K562 (cell line): ENCODE measurements around the gene BMP8B. TPM values are rescaled to one million over a fixed set of nuclear protein-coding genes. Genes with fewer than 3 reads are reported as not detected.

Experiments
- ATAC-seq: fragments of 200-7000 bp; cut with Tn5 transposase; 3 replicates; pipeline ENCODE4 v1.9.1; 2020; ENCODE audit warnings: moderate library complexity
- BruUV-seq: library from RNA; stranded (reverse); fragments of 400-500 nt; replicated peaks from 2 replicates; lab custom pipeline; 2021; lab: Mats Ljungman, UMichigan
- CTCF ChIA-PET: fragments of 300-600 bp; formaldehyde crosslinking; extraction: SDS; loops from one replicate; lab custom pipeline; 2021; ENCODE audit warnings: low intra/inter-chr PET ratio; lab: Yijun Ruan, JAX
- POLR2A ChIA-PET: fragments of 300-600, 350-650 bp; sonication (Branson Sonifier 250); formaldehyde crosslinking; extraction: SDS; loops from one replicate; lab custom pipeline; 2021; ENCODE audit warnings: antibody characterized with exemption, inconsistent platforms; lab: Yijun Ruan, JAX
- DNase-seq, 4 experiments: peaks; one replicate each; pipeline versions ENCODE4 v3.0.0 to v3.0.0-alpha.2; 2011 to 2018; ENCODE audit warnings: low spot score in 3 of 4, mixed read lengths in 3 of 4; ENCODE audit errors: extremely low read depth in 1 of 4
- FAIRE-seq: peaks from 2 replicates; lab custom pipeline; 2011; peaks lifted over from hg19 to GRCh38; lab: Jason Lieb, UNC
- H2AFZ ChIP-seq: 2 replicates; pipeline ENCODE4 v1.6.0; 2011; ENCODE audit warnings: low read depth, low read length, control low read depth, inconsistent platforms
- H3K27ac ChIP-seq: fragments of 200-600 bp; 3 replicates; pipeline ENCODE4 v1.8.0; 2011; ENCODE audit warnings: low read depth, mild to moderate bottlenecking, control low read depth, inconsistent platforms, low read length, moderate library complexity, mixed read lengths; ENCODE audit errors: extremely low read depth
- H3K27me3 ChIP-seq, 2 experiments: fragments of 300-600 bp in 1 of 2; 2 replicates in 1 of 2; 3 replicates in 1 of 2; pipeline versions ENCODE4 v1.6.0 to v1.8.0; 2011; ENCODE audit warnings: inconsistent platforms in 2 of 2, low read length in 2 of 2, mild to moderate bottlenecking in 1 of 2, mixed read lengths in 1 of 2, moderate library complexity in 1 of 2; ENCODE audit not compliant: control insufficient read depth in 2 of 2, insufficient read depth in 2 of 2
- H3K36me3 ChIP-seq: fragments of 300-600 bp; 3 replicates; pipeline ENCODE4 v1.8.0; 2011; ENCODE audit warnings: mild to moderate bottlenecking, low read length, inconsistent platforms; ENCODE audit not compliant: control insufficient read depth, insufficient read depth
- H3K4me1 ChIP-seq, 2 experiments: fragments of 200-600 bp in 1 of 2; replicated peaks in 1 of 2; 2 replicates in 1 of 2; 3 replicates in 1 of 2; pipeline versions ENCODE4 v1.5.1 to v1.8.0; 2011; ENCODE audit warnings: inconsistent platforms in 2 of 2, low read length in 2 of 2, mild to moderate bottlenecking in 1 of 2, mixed read lengths in 1 of 2, moderate library complexity in 1 of 2; ENCODE audit not compliant: control insufficient read depth in 2 of 2, insufficient read depth in 2 of 2
- H3K4me2 ChIP-seq: 2 replicates; pipeline ENCODE4 v1.6.1; 2011; ENCODE audit warnings: low read length, control low read depth, inconsistent platforms, mixed read lengths; ENCODE audit not compliant: insufficient read depth
- H3K4me3 ChIP-seq: fragments of 200-600 bp; sonication (generic), shearing (Covaris generic); 2 replicates; pipeline ENCODE4 v1.5.1; 2016; ENCODE audit warnings: control low read depth, inconsistent platforms
- H3K79me2 ChIP-seq: fragments of 200-600 bp; 3 replicates; pipeline ENCODE4 v1.8.0; 2011; ENCODE audit warnings: low read length, inconsistent platforms; ENCODE audit not compliant: control insufficient read depth, insufficient read depth
- H3K9ac ChIP-seq, 2 experiments: 2 replicates each; pipeline versions ENCODE4 v1.6.0 to v1.6.1; 2011; ENCODE audit warnings: low read depth in 2 of 2, low read length in 2 of 2, control low read depth in 1 of 2, inconsistent platforms in 1 of 2, mild to moderate bottlenecking in 1 of 2, mixed read lengths in 1 of 2; ENCODE audit not compliant: insufficient read depth in 1 of 2
- H3K9me1 ChIP-seq: one replicate; pipeline ENCODE4 v1.6.0; 2011; ENCODE audit warnings: inconsistent platforms, mild to moderate bottlenecking, low read length, moderate library complexity; ENCODE audit not compliant: control insufficient read depth, insufficient read depth
- H3K9me3 ChIP-seq: replicated peaks from 2 replicates; pipeline ENCODE4 v1.5.1; 2011; ENCODE audit warnings: low read depth, low read length, inconsistent platforms; ENCODE audit not compliant: control insufficient read depth, insufficient read depth
- H4K20me1 ChIP-seq: replicated peaks from 2 replicates; pipeline ENCODE4 v1.6.1; 2011; ENCODE audit warnings: low read length, inconsistent platforms, mixed read lengths; ENCODE audit not compliant: control insufficient read depth, insufficient read depth
- CBFA2T3 ChIP-seq: fragments of 450-650 bp; IDR thresholded peaks from 2 replicates; pipeline ENCODE4 v1.6.1; 2017
- CEBPG ChIP-seq, 3 experiments: fragments of 200-800 bp in 1 of 3; sonication (Bioruptor generic) in 1 of 3; sonication (generic) in 1 of 3; formaldehyde crosslinking in 1 of 3; IDR thresholded peaks in 2 of 3; conservative IDR thresholded peaks in 1 of 3; 2 replicates each; pipeline versions ENCODE4 v1.6.1 to v1.8.0; 2016 to 2022; ENCODE audit warnings: missing compliant biosample characterization in 2 of 3, missing genetic modification characterization in 2 of 3, mild to moderate bottlenecking in 1 of 3, missing genetic modification reagents in 1 of 3
- CTCFL ChIP-seq: IDR thresholded peaks from 2 replicates; pipeline ENCODE4 v1.6.1; 2011; ENCODE audit warnings: borderline replicate concordance, low read depth, mild to moderate bottlenecking, moderate library complexity, low read length; ENCODE audit not compliant: insufficient read depth, poor library complexity, severe bottlenecking
- E2F3 ChIP-seq: fragments of 250-450 bp; sonication (Bioruptor Pico); IDR thresholded peaks from 2 replicates; pipeline ENCODE4 v1.4.0; 2020; ENCODE audit warnings: mild to moderate bottlenecking
- ETV5 ChIP-seq: sonication (generic); formaldehyde crosslinking; IDR thresholded peaks from 2 replicates; pipeline ENCODE4 v1.4.0; 2020; ENCODE audit warnings: low read depth, mild to moderate bottlenecking, missing genetic modification reagents
- IRF2 ChIP-seq: sonication (generic); formaldehyde crosslinking; IDR thresholded peaks from 2 replicates; pipeline ENCODE4 v1.8.1; 2022; ENCODE audit warnings: mild to moderate bottlenecking, missing genetic modification reagents
- PHF21A ChIP-seq: fragments of 450-650 bp; IDR thresholded peaks from 2 replicates; pipeline ENCODE4 v1.6.1; 2017; ENCODE audit warnings: low read depth, borderline replicate concordance
- PREB ChIP-seq: sonication (generic); formaldehyde crosslinking; IDR thresholded peaks from 2 replicates; pipeline ENCODE4 v1.8.1; 2023; ENCODE audit warnings: mild to moderate bottlenecking, missing genetic modification reagents
- PTBP1 ChIP-seq: fragments of 200-400 bp; formaldehyde crosslinking; IDR thresholded peaks from 2 replicates; pipeline ENCODE4 v1.6.1; 2017; ENCODE audit warnings: low read depth, low read length
- RBM39 ChIP-seq: fragments of 200-400 bp; formaldehyde crosslinking; optimal IDR thresholded peaks from 2 replicates; pipeline ENCODE3; 2018; ENCODE audit warnings: low read depth, low read length
- ZBTB26 ChIP-seq: fragments of 450-650 bp; formaldehyde crosslinking; IDR thresholded peaks from 2 replicates; pipeline ENCODE4 v1.4.0; 2022; ENCODE audit warnings: missing genetic modification characterization
- ZNF586 ChIP-seq: fragments of 450-650 bp; formaldehyde crosslinking; conservative IDR thresholded peaks from 2 replicates; pipeline ENCODE4 v1.4.0; 2020; ENCODE audit warnings: mild to moderate bottlenecking, moderate library complexity
- WGBS: fragments of 100-300 bp; shearing (Covaris generic); methylation state at CpG from one replicate; pipeline ENCODE4 v1.1.6; 2016; ENCODE audit warnings: low coverage, mixed read lengths; ENCODE audit not compliant: insufficient coverage; ENCODE audit errors: missing lambda C conversion rate; 5-methylcytosine and 5-hydroxymethylcytosine counted together
- in situ Hi-C: fragments of 300-500 bp; cut with MboI; formaldehyde crosslinking; loops from 4 replicates; pipeline ENCODE4 v1.15.0; 2018; ENCODE audit warnings: inconsistent platforms, mixed read lengths
- intact Hi-C: fragments of 100-400 bp; cut with micrococcal nuclease; formaldehyde crosslinking; loops from 2 replicates; pipeline ENCODE4 v1.14.2; 2022
- polyA plus RNA-seq, 8 experiments: library from polyadenylated mRNA; depleted of rRNA in 4 of 8; stranded (reverse) in 5 of 8; unstranded in 3 of 8; fragments of >200 nt; fragmentation: Nextera tagmentation in 2 of 8; fragmentation: Illumina TruSeq in 1 of 8; extraction: Ambion mirVana in 2 of 8; extraction: Trizol in 1 of 8; gene quantifications; 2 replicates each; pipeline versions ENCODE4 v1.2.1 to v1.2.3, GENCODE V29; 2011 to 2014; ENCODE audit warnings: inconsistent platforms in 1 of 8, missing spikeins in 1 of 8
- total RNA-seq, 7 experiments: library from RNA; depleted of rRNA in 6 of 7; stranded (reverse); fragments of >200 nt in 6 of 7; fragmentation: Illumina TruSeq in 2 of 7; extraction: Trizol in 2 of 7; gene quantifications; 2 replicates each; pipeline versions ENCODE4 v1.2.1 to v1.2.3, GENCODE V29; 2011 to 2021; ENCODE audit warnings: low replicate concordance in 1 of 7

BMP8B gene
- total and polyA plus RNA-seq, 9 of the 15 experiments (the other 6 are each of a cell fraction or from before 2014, with no cell fraction given), result 0.03 to 0.33 (median 0.14) TPM

- in situ Hi-C loops (no loop called here), intact Hi-C loops (no loop called here)
- no peak overlapping the region for H3K4me3 ChIP-seq
- ChIA-PET POLR2A (interaction anchor here (0.6 to 1.6 kb wide), 3 partner anchors 27 to 316 kb away, joined by 3 to 4 read pairs (median 4); no protein-coding TSS in a partner anchor), CTCF (no interaction called here)
- FAIRE-seq (no peak), ATAC-seq (no peak), DNase-seq (no peak)
- no peak overlapping the region for H3K9ac ChIP-seq
- H2AFZ ChIP-seq, result no peak overlapping the region
- H3K4me1 ChIP-seq, result peaks cover 0 to 22% of the 10 kb centered on the region in 2 experiments; a peak in 4 of 5 replicates
- H3K36me3 ChIP-seq, result no peaks in the 10 kb centered on the region
- no peaks in the 10 kb centered on the region; a peak in 1 of 5 replicates for H3K27me3 ChIP-seq
- H4K20me1 ChIP-seq, result no peaks in the 10 kb centered on the region
- H3K9me3 ChIP-seq, result no peaks in the 10 kb centered on the region
- no peaks in the 10 kb centered on the region for H3K9me1 ChIP-seq
- no peak overlapping the region for H3K4me2 ChIP-seq
- no peak overlapping the region for H3K27ac ChIP-seq
- no peaks in the 10 kb centered on the region for H3K79me2 ChIP-seq
- BruUV-seq, result no TSS peak
- TF ChIP-seq CEBPG (CRISPR knock-in tag; IDR thresholded peaks at IDR 0.05) (no peak), CEBPG (tag; conservative IDR thresholded peaks at IDR 0.05 in 1 of 2, IDR thresholded peaks at IDR 0.05 in 1 of 2) (no peak), CTCFL (no peak), CBFA2T3 (no peak), E2F3 (CRISPR knock-in tag) (no peak), PHF21A (no peak), IRF2 (CRISPR knock-in tag) (no peak), ZBTB26 (CRISPR knock-in tag) (no peak), RBM39 (no peak), PREB (CRISPR knock-in tag) (no peak), ZNF586 (CRISPR knock-in tag) (no peak), ETV5 (CRISPR knock-in tag) (no peak), PTBP1 (no peak)
- WGBS, result 56% methylated on average over 2 of the region's 2 CpGs
Measured at GRCh38 chr1:39791838-39792237, 3.2 kb upstream of the BMP8B start.
